PFSK-1 (cell line): ENCODE measurements around the gene CXorf65.

Experiments used
- POLR2AphosphoS5 ChIP-seq: IDR thresholded peaks from 2 replicates; pipeline ENCODE4 v1.6.1; 2012; ENCODE audit warnings: low read depth, mild to moderate bottlenecking, control low read depth, low read length, moderate library complexity
- REST ChIP-seq, 2 experiments: IDR thresholded peaks; 2 replicates each; pipeline versions ENCODE4 v1.6.1 to v1.8.0; 2011 to 2012; ENCODE audit warnings: low read depth in 2 of 2, low read length in 2 of 2, control low read depth in 1 of 2, inconsistent platforms in 1 of 2, mild to moderate bottlenecking in 1 of 2, moderate library complexity in 1 of 2; ENCODE audit not compliant: insufficient read depth in 1 of 2

DNA sequence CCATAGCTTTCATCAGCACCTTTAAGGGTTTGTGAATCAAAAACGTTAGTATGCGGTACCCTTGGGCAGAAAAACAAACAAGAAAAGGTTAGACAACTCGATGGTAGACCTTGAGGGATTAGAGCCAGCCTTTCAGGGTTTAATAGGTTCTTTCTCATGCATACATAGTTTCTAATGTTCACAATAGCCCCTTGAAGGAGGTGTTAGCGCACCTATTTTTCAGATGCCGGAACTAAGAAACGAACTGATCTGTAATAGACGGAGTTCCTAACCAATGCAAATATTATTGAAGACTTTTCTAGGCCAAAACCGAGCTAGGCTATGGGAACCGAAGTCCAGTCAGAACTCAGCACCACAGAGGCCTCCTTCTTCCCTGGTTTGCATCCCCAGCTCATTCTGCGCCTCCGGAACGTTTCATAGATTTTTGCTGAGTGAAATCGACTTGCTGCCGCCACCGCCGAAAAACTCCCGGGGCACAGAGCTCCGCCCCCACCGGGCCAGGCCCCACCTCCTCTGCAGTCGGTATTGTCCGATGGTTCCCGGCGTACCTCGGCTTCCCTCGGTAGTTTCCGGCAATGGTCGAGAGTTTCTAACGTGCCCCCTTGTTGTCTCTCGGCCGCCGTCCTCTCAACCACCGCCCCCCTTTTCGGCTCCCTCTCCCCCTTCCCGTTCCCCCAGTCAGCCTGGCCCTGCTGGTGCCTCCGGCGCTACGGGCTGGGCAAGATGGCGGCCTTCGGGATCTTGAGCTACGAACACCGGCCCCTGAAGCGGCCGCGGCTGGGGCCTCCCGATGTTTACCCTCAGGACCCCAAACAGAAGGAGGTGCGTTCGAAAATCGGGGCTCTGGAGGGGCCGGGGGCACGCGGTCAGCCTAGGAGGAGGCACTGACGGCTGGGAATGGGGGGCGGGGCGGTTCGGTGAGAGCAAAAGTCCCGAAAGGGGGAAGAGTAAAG, 11.8 kb upstream of the CXorf65 start, which contains the start of gene MED12:
- TF ChIP-seq POLR2AphosphoS5 (peak; percentile 82), REST (IDR thresholded peaks at IDR 0.05; ENCODE audit: insufficient read depth in 1 of 2, low read depth in 2 of 2, low read length in 2 of 2) (no peak)
